Measurements from ENCODE around the gene IFI27L2.
A peak's percentile ranks its signal among the peaks of the same experiment; 100 is the strongest.
"Not testable (repeated sequence)": the region's sequence is repeated elsewhere in the genome, so short reads cannot be mapped to it uniquely, and the experiment has no call there.

IFI27L2 gene

DNA sequence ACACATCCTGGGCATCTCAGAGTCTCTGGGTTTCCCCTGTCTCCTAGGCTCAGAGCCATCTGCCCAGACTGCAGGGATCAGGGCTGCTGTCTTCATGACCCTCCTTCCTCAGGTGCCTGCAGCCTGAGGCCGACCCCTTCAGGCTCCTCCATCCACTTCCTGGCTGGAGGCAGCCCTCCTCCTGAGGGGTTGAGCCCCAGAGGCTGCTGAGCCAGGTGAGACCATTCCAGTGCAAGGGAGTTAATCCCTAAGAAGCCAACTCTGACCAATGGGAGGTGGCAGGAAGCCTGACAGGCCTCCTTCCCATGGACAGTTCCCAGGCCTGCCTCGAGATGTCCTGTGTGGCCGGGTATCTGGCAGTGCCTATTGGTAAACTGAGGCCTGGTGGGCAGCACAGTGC is 36.3 kb upstream of the IFI27L2 start:
- H3K9ac ChIP-seq (ENCODE audit: low read depth, low read length) = no peak overlapping the region
- H3K4me1 ChIP-seq (ENCODE audit: control insufficient read depth, insufficient read depth, low read length) = peaks cover 11% of the 10 kb centered on the region
- peaks cover 16% of the 10 kb centered on the region for H3K27me3 ChIP-seq (ENCODE audit: control insufficient read depth, insufficient read depth, low read length)
- peak overlapping the region; percentile 27 for H3K4me3 ChIP-seq (ENCODE audit: low read depth, low read length)
- H3K36me3 ChIP-seq (ENCODE audit: control insufficient read depth, insufficient read depth, low read length) = no peaks in the 10 kb centered on the region
- H3K9me3 ChIP-seq (ENCODE audit: control insufficient read depth, insufficient read depth, low read length) = no peaks in the 10 kb centered on the region

DNA sequence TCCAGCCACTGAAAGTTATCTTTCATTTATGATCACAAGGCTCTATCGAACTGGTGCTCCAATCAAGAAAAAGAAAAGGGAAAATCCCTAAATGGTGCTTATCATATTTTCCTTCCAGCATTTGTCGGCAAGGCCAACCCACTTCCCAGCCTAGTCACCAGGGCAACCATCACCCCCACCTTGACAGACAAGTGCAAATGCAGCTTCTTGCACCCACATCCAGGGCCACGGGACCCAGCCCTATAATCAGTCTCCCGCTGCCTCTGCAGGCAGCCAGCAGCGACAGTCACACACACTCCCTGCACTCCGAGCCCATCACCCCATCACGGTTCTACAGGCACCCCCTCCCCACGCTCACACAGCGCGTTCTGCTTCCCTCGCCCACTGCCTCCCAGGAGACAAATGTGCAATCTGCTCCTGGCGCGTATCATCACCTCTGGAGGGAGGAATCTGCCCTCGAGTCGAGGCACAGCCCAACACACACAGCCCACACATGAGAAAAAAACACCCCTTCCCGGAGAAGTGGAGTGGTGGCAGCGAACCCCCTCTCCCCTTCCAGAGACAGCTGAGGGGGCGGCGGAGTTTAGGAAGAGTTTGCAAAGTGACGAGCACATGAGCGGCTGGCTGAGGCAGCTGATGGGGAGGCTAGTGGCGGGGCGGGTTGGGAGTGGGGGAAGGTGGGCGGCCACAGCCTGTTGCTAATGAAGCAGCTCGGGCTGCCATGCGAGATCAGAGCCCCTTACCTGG is 35.5 kb upstream of the IFI27L2 start:
- peak overlapping the region; percentile 55 for H3K4me3 ChIP-seq (ENCODE audit: low read depth, low read length)
- no peaks in the 10 kb centered on the region for H3K9me3 ChIP-seq (ENCODE audit: control insufficient read depth, insufficient read depth, low read length)
- H3K4me1 ChIP-seq (ENCODE audit: control insufficient read depth, insufficient read depth, low read length) = peaks cover 11% of the 10 kb centered on the region
- no peak overlapping the region for H3K9ac ChIP-seq (ENCODE audit: low read depth, low read length)
- no peaks in the 10 kb centered on the region for H3K36me3 ChIP-seq (ENCODE audit: control insufficient read depth, insufficient read depth, low read length)
- H3K27me3 ChIP-seq (ENCODE audit: control insufficient read depth, insufficient read depth, low read length) = peaks cover 16% of the 10 kb centered on the region

DNA sequence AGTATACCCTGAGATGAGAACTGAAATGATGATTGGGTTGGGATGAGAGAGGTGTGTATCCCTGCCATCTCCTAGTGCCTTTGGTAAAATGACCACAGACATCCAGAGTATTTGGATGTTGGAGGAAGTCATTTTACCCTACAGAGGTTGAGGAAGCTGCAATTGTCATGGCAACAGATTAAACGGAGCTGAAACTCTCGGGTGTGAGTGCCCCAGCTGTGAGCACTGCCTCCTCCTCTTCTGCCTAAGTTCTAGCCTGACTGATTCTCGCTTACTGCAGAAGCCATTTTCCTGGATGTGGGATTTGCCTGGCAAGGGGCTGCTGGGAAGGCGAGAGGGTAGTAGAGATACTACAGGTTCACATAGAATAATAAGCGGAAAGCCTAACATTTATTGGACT is 34.4 kb upstream of the IFI27L2 start:
- no peaks in the 10 kb centered on the region for H3K9me3 ChIP-seq (ENCODE audit: control insufficient read depth, insufficient read depth, low read length)
- no peak overlapping the region for H3K9ac ChIP-seq (ENCODE audit: low read depth, low read length)

GRCh38 chr14:94162466-94162865 is 33.1 kb upstream of the IFI27L2 start:
- Histone ChIP-seq H3K4me1 (ENCODE audit: control insufficient read depth, insufficient read depth, low read length) (peaks cover 11% of the 10 kb centered on the region), H3K9ac (ENCODE audit: low read depth, low read length) (no peak overlapping the region), H3K27me3 (ENCODE audit: control insufficient read depth, insufficient read depth, low read length) (peaks cover 16% of the 10 kb centered on the region), H3K9me3 (ENCODE audit: control insufficient read depth, insufficient read depth, low read length) (no peaks in the 10 kb centered on the region), H3K36me3 (ENCODE audit: control insufficient read depth, insufficient read depth, low read length) (no peaks in the 10 kb centered on the region), H3K4me3 (ENCODE audit: low read depth, low read length) (no peak overlapping the region)

More for the DNA sequence above, 34.4 kb upstream of the IFI27L2 start:
- peaks cover 16% of the 10 kb centered on the region for H3K27me3 ChIP-seq (ENCODE audit: control insufficient read depth, insufficient read depth, low read length)
- H3K4me1 ChIP-seq (ENCODE audit: control insufficient read depth, insufficient read depth, low read length) = peaks cover 11% of the 10 kb centered on the region
- no peaks in the 10 kb centered on the region for H3K36me3 ChIP-seq (ENCODE audit: control insufficient read depth, insufficient read depth, low read length)
- no peak overlapping the region for H3K4me3 ChIP-seq (ENCODE audit: low read depth, low read length)

GRCh38 chr14:94161981-94162380 is 32.6 kb upstream of the IFI27L2 start:
- H3K27me3 ChIP-seq (ENCODE audit: control insufficient read depth, insufficient read depth, low read length) = peaks cover 16% of the 10 kb centered on the region
- peaks cover 11% of the 10 kb centered on the region for H3K4me1 ChIP-seq (ENCODE audit: control insufficient read depth, insufficient read depth, low read length)
- no peak overlapping the region for H3K4me3 ChIP-seq (ENCODE audit: low read depth, low read length)
- no peaks in the 10 kb centered on the region for H3K36me3 ChIP-seq (ENCODE audit: control insufficient read depth, insufficient read depth, low read length)
- no peak overlapping the region for H3K9ac ChIP-seq (ENCODE audit: low read depth, low read length)
- H3K9me3 ChIP-seq (ENCODE audit: control insufficient read depth, insufficient read depth, low read length) = no peaks in the 10 kb centered on the region

GRCh38 chr14:94161058-94161457 is 31.7 kb upstream of the IFI27L2 start:
- no peak overlapping the region for H3K9ac ChIP-seq (ENCODE audit: low read depth, low read length)
- no peaks in the 10 kb centered on the region for H3K36me3 ChIP-seq (ENCODE audit: control insufficient read depth, insufficient read depth, low read length)
- no peaks in the 10 kb centered on the region for H3K9me3 ChIP-seq (ENCODE audit: control insufficient read depth, insufficient read depth, low read length)
- peaks cover 16% of the 10 kb centered on the region for H3K27me3 ChIP-seq (ENCODE audit: control insufficient read depth, insufficient read depth, low read length)
- no peak overlapping the region for H3K4me3 ChIP-seq (ENCODE audit: low read depth, low read length)
- H3K4me1 ChIP-seq (ENCODE audit: control insufficient read depth, insufficient read depth, low read length) = peaks cover 11% of the 10 kb centered on the region

DNA sequence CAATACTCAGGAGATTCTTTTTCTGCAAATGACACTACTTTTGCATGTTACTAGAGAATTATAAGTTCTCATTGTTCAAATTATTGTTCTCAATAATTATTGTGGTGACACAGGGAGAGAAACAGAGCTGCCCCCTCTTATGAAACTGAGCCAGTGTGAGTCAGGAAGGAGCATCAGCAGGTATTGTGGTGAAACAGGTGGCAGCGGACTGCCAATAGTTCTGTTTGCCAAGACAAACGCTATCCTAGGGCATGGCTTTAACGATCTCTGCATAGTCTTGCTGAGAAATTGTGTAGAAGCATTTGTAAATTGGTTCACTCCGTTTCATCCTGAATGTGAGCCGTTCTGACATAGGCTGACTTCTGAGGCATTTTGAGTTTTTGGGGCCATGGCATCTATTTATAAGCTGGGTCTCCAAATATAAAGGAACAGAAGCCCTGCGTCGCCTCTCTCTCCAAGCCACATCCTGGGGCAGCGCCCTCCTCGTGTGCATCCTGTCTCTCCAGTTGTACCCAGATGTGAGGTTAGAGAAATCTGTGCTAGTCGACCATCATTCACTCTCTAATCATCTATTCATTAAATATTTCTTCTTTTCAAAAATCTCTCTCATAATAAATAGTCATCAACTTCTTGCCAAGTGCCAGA is 29.0 kb upstream of the IFI27L2 start:
- H3K36me3 ChIP-seq (ENCODE audit: control insufficient read depth, insufficient read depth, low read length) = no peaks in the 10 kb centered on the region
- H3K27me3 ChIP-seq (ENCODE audit: control insufficient read depth, insufficient read depth, low read length) = no peaks in the 10 kb centered on the region
- no peak overlapping the region for H3K9ac ChIP-seq (ENCODE audit: low read depth, low read length)
- H3K4me1 ChIP-seq (ENCODE audit: control insufficient read depth, insufficient read depth, low read length) = no peaks in the 10 kb centered on the region
- no peaks in the 10 kb centered on the region for H3K9me3 ChIP-seq (ENCODE audit: control insufficient read depth, insufficient read depth, low read length)
- no peak overlapping the region for H3K4me3 ChIP-seq (ENCODE audit: low read depth, low read length)

DNA sequence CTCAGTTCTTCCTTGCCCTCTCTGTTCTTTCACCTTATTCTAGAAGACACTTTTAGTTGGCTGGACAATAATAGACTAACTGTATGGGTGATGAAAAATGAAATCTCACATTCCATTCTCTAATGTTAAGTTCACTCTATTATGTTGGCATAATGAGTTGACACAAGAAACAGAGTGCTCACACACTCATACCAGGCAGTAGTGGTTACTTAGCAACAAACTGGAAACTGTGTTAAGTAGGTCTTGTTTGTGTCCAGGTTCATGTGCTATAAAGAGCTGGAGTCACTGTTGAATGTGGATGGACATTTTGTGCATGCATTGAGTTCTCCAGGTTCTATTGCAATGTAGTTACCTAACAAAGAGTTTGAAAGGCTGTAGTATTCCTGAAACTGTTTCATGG is 27.8 kb upstream of the IFI27L2 start:
- no peak overlapping the region for H3K4me3 ChIP-seq (ENCODE audit: low read depth, low read length)

DNA sequence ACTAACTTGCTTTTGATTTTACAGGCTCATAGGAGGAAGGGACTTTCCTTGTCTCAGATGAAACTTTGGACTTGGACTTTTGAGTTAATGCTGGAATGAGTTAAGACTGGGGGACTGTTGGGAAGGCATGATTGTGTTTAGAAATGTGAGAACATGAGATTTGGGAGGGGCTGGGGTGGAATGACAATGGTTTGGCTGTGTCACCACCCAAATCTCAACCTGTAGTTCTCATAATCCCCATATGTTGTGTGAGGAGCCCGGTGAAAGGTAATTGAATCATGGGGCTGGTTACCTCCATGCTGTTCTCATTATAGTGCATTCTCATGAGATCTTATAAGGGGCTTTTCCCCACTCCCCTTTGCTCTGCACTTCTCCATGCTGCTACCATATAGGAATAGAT is 26.7 kb upstream of the IFI27L2 start:
- H3K27me3 ChIP-seq (ENCODE audit: control insufficient read depth, insufficient read depth, low read length); H3K9me3 ChIP-seq (ENCODE audit: control insufficient read depth, insufficient read depth, low read length); H3K4me3 ChIP-seq (ENCODE audit: low read depth, low read length); H3K9ac ChIP-seq (ENCODE audit: low read depth, low read length); H3K4me1 ChIP-seq (ENCODE audit: control insufficient read depth, insufficient read depth, low read length); H3K36me3 ChIP-seq (ENCODE audit: control insufficient read depth, insufficient read depth, low read length): not testable (repeated sequence)

More for the DNA sequence above, 27.8 kb upstream of the IFI27L2 start:
- no peaks in the 10 kb centered on the region for H3K9me3 ChIP-seq (ENCODE audit: control insufficient read depth, insufficient read depth, low read length)
- no peaks in the 10 kb centered on the region for H3K36me3 ChIP-seq (ENCODE audit: control insufficient read depth, insufficient read depth, low read length)
- H3K9ac ChIP-seq (ENCODE audit: low read depth, low read length) = no peak overlapping the region
- no peaks in the 10 kb centered on the region for H3K27me3 ChIP-seq (ENCODE audit: control insufficient read depth, insufficient read depth, low read length)
- no peaks in the 10 kb centered on the region for H3K4me1 ChIP-seq (ENCODE audit: control insufficient read depth, insufficient read depth, low read length)

DNA sequence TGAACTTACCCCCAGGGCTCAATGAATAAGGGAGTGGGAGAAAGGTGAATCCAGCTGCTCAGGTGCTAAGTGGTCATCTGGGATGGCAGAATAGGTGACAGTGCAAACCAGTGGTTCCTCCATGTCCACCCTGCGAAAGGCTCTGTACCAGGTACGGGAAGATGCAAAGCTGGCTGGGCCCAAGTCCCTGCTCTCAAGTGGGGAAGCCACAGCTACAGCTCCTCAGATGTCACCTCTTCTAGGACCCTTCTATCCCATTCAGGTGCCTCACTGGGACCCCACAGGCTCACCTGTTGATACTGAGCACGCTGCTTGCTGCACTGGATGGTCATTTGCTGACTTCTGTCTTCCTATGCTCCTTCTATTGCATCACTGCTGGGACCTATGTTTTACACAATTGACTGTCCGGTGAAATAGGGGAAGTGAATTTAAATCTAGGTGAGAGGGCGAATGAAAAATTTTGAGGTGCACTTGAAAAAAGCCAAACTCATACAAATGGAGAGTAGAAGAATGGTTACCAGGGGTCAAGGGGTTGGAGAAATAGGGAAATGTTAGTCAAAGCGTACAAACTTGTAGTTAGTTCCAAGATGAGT is 24.4 kb upstream of the IFI27L2 start:
- Histone ChIP-seq H3K4me3 (ENCODE audit: low read depth, low read length) (no peak overlapping the region), H3K9ac (ENCODE audit: low read depth, low read length) (no peak overlapping the region), H3K27me3 (ENCODE audit: control insufficient read depth, insufficient read depth, low read length) (no peaks in the 10 kb centered on the region), H3K9me3 (ENCODE audit: control insufficient read depth, insufficient read depth, low read length) (no peaks in the 10 kb centered on the region), H3K4me1 (ENCODE audit: control insufficient read depth, insufficient read depth, low read length) (no peaks in the 10 kb centered on the region), H3K36me3 (ENCODE audit: control insufficient read depth, insufficient read depth, low read length) (no peaks in the 10 kb centered on the region)

GRCh38 chr14:94152676-94153075 is 23.3 kb upstream of the IFI27L2 start:
- Histone ChIP-seq H3K9me3 (ENCODE audit: control insufficient read depth, insufficient read depth, low read length) (no peaks in the 10 kb centered on the region), H3K4me1 (ENCODE audit: control insufficient read depth, insufficient read depth, low read length) (no peaks in the 10 kb centered on the region), H3K36me3 (ENCODE audit: control insufficient read depth, insufficient read depth, low read length) (no peaks in the 10 kb centered on the region), H3K27me3 (ENCODE audit: control insufficient read depth, insufficient read depth, low read length) (no peaks in the 10 kb centered on the region), H3K9ac (ENCODE audit: low read depth, low read length) (no peak overlapping the region), H3K4me3 (ENCODE audit: low read depth, low read length) (no peak overlapping the region)
